ENCODE measurements around the gene HAO1. TPM values are rescaled to one million over a fixed set of nuclear protein-coding genes. Genes with fewer than 3 reads are reported as not detected.

The HAO1 gene
- total and polyA plus RNA-seq, 2 of the 4 experiments (the other 2 are of a cell fraction), result not detected

DNA sequence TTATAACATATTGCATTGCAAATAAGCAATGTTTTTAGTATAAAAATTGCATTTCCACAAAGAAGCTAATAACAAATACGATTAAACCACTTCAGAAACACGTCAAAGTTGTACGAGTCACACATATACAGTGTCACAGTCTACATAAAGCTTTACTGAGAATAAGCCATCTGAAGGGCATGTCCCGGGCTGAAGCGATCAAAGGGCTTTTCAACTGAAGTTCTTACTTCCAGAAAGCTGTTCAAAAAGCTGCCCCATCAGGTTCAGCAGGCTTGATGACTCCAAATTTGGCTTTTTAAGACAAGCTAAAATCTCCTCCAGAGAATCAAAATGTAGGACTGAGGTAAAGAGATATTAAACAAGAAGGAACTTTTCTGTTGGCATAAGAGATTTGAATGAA is 37.5 kb upstream of the HAO1 start:
- H2AK9ac ChIP-seq (replicated peaks; ENCODE audit: low read depth, low read length, poor library complexity), result no peak overlapping the region
- no peak overlapping the region for H3K14ac ChIP-seq (replicated peaks; ENCODE audit: low read depth, low read length)
- intact Hi-C loops (cut with micrococcal nuclease), result no loop called here
- H3K4ac ChIP-seq (ENCODE audit: low read depth, low read length), result no peak overlapping the region
- in situ Hi-C loops (cut with MboI; ENCODE audit: low sequenced_read_pairs), result no loop called here
- peaks cover 4% of the 10 kb centered on the region; the same call in 1 of the 2 replicates for H3K36me3 ChIP-seq (ENCODE audit: control insufficient read depth, insufficient read depth, low read length)
- no peak overlapping the region for H3K18ac ChIP-seq (ENCODE audit: low read depth, low read length)
- no peak overlapping the region for H2AK5ac ChIP-seq (ENCODE audit: low read depth, low read length)
- 0 out of 2 replicates have a peak, but pooled peaks cover 2% of the 10 kb centered on the region for H3K27me3 ChIP-seq (ENCODE audit: control insufficient read depth, insufficient read depth, low read length)
- H3K79me1 ChIP-seq (ENCODE audit: low read depth in 1 of 2, low read length in 2 of 2), result no peaks in the 10 kb centered on the region
- H3K4me2 ChIP-seq (ENCODE audit: low read depth, low read length), result no peak overlapping the region
- no peak overlapping the region for H2BK5ac ChIP-seq (ENCODE audit: low read depth, low read length, poor library complexity, severe bottlenecking)
- no peak overlapping the region for H2BK15ac ChIP-seq (ENCODE audit: low read depth, low read length)
- H3K56ac ChIP-seq (ENCODE audit: extremely low read depth, insufficient read depth, low read length), result no peak overlapping the region
- H3K4me1 ChIP-seq (ENCODE audit: control insufficient read depth, insufficient read depth, low read length), result peaks cover 3% of the 10 kb centered on the region; the same call in 1 of the 2 replicates
- no peak overlapping the region for H4K5ac ChIP-seq (ENCODE audit: low read depth, low read length)
- no peak overlapping the region for H2AFZ ChIP-seq (replicated peaks; ENCODE audit: low read length, poor library complexity)
- no peak overlapping the region for H3K9ac ChIP-seq (ENCODE audit: low read depth, low read length)
- DNase-seq (no peak), ATAC-seq (ENCODE audit: low read depth) (no peak)
- no peak overlapping the region for H3K23ac ChIP-seq (ENCODE audit: low read depth, low read length)
- 90% methylated on average over 2 of the region's 5 CpGs; no CpG with 5 or more reads in 1 of the 2 experiments for WGBS, 2 experiments (ENCODE audit: extremely low coverage in 2 of 2, insufficient read length in 1 of 2)
- no peaks in the 10 kb centered on the region for H4K20me1 ChIP-seq (ENCODE audit: insufficient read depth, low read length)
- H2BK120ac ChIP-seq (ENCODE audit: low read depth, low read length), result no peak overlapping the region
- H4K8ac ChIP-seq (ENCODE audit: low read depth in 2 of 2, low read length in 2 of 2), result no peak overlapping the region
- peaks cover 3% of the 10 kb centered on the region; the same call in 1 of the 2 replicates for H3K9me1 ChIP-seq (ENCODE audit: insufficient read depth, low read length)
- no peak overlapping the region for H2BK20ac ChIP-seq (ENCODE audit: low read depth, low read length)
- BruUV-seq (replicated peaks), result no TSS peak
- H4K91ac ChIP-seq (ENCODE audit: insufficient read depth, low read depth, low read length), result no peak overlapping the region
- TF ChIP-seq CEBPB (IDR thresholded peaks at IDR 0.05; ENCODE audit: low read depth, low read length) (no peak), CHD1 (IDR thresholded peaks at IDR 0.05; ENCODE audit: low read depth, low read length) (no peak), BHLHE40 (IDR thresholded peaks at IDR 0.05; ENCODE audit: low read depth, low read length) (no peak)
- no peaks in the 10 kb centered on the region for H3K9me3 ChIP-seq (ENCODE audit: control insufficient read depth, insufficient read depth, low read length)
- no peak overlapping the region for H3K27ac ChIP-seq (ENCODE audit: insufficient read depth, low read length)
- dilution Hi-C loops (cut with HindIII; ENCODE audit: low sequenced_read_pairs, unreplicated experiment), result no loop called here
- ChIA-PET POLR2A (ENCODE audit: unreplicated experiment) (no interaction called here), CTCF (interaction anchor here (1.0 kb wide), 1 partner anchor 744 kb away, joined by 5 read pairs; no protein-coding TSS in a partner anchor)
- no peak overlapping the region for H3K4me3 ChIP-seq (ENCODE audit: insufficient read depth, low read depth, low read length)

Data from IMR-90 (cell line).